ENCODE data around the gene FHDC1. TPM values are rescaled to one million over a fixed set of nuclear protein-coding genes. Genes with fewer than 3 reads are reported as not detected.

The FHDC1 gene
- total RNA-seq, 4 donors from 2014 or later: 4.5 to 12.8 (median 8.5) TPM

- intact Hi-C loops (cut with DNase I): no loop called here
- Histone ChIP-seq H3K27me3 (no peaks in the 10 kb centered on the region), H3K4me3 (no peak overlapping the region), H3K27ac (no peak overlapping the region), H3K36me3 (no peaks in the 10 kb centered on the region), H3K4me1 (peaks cover 15 to 49% (median 23%) of the 10 kb centered on the region in 3 donors), H3K9me3 (no peaks in the 10 kb centered on the region)
- no peak for TF ChIP-seq POLR2A (IDR thresholded peaks at IDR 0.05)
- TF ChIP-seq CTCF (IDR thresholded peaks at IDR 0.05): no peak
- 57 to 85% methylated on average over 3 of the region's 3 CpGs for WGBS, 2 donors
- no peak for DNase-seq
Observed at GRCh38 chr4:152994038-152994437, 57.9 kb downstream of the FHDC1 start.

- peaks cover 15 to 64% (median 23%) of the 10 kb centered on the region in 3 donors for H3K4me1 ChIP-seq
- peak overlapping the region; percentile 64 to 81 (median 78) for H3K27ac ChIP-seq
- no peak for DNase-seq
- H3K27me3 ChIP-seq: no peaks in the 10 kb centered on the region
- no peak overlapping the region for H3K4me3 ChIP-seq
- no peaks in the 10 kb centered on the region for H3K36me3 ChIP-seq
- 3 to 14% methylated on average over 5 to 8 of the region's 8 CpGs for WGBS, 2 donors
- intact Hi-C loops (cut with DNase I): no loop called here
- H3K9me3 ChIP-seq: no peaks in the 10 kb centered on the region
- no peak for TF ChIP-seq CTCF (IDR thresholded peaks at IDR 0.05)
Observed at GRCh38 chr4:152996111-152996571, 60.0 kb downstream of the FHDC1 start.

- peak overlapping the region; percentile 64 to 81 (median 78) for H3K27ac ChIP-seq
- H3K9me3 ChIP-seq: no peaks in the 10 kb centered on the region
- H3K4me3 ChIP-seq: no peak overlapping the region
- intact Hi-C loops (cut with DNase I): no loop called here
- peaks cover 15 to 64% (median 23%) of the 10 kb centered on the region in 3 donors for H3K4me1 ChIP-seq
- H3K36me3 ChIP-seq: no peaks in the 10 kb centered on the region
- DNase-seq: no peak
- WGBS, 2 donors: 81 to 86% methylated on average over 5 to 6 of the region's 6 CpGs
- no peaks in the 10 kb centered on the region for H3K27me3 ChIP-seq
- no peak for TF ChIP-seq CTCF (IDR thresholded peaks at IDR 0.05)
- TF ChIP-seq POLR2A (IDR thresholded peaks at IDR 0.05): no peak
Observed at GRCh38 chr4:152996672-152997071, 60.5 kb downstream of the FHDC1 start.

GRCh38 chr4:152997288-152997687 is 61.2 kb downstream of the FHDC1 start:
- TF ChIP-seq POLR2A (IDR thresholded peaks at IDR 0.05): no peak
- no peak for TF ChIP-seq CTCF (IDR thresholded peaks at IDR 0.05)
- no peaks in the 10 kb centered on the region for H3K36me3 ChIP-seq
- peaks cover 15 to 62% (median 23%) of the 10 kb centered on the region in 3 donors for H3K4me1 ChIP-seq
- H3K9me3 ChIP-seq: no peaks in the 10 kb centered on the region
- 77 to 92% methylated on average over 5 of the region's 5 CpGs for WGBS, 2 donors
- intact Hi-C loops (cut with DNase I): no loop called here
- no peaks in the 10 kb centered on the region for H3K27me3 ChIP-seq
- no peak overlapping the region for H3K4me3 ChIP-seq
- peak overlapping the region; percentile 26 to 81 (median 78) for H3K27ac ChIP-seq
- no peak for DNase-seq

GRCh38 chr4:152997771-152998487 is 61.8 kb downstream of the FHDC1 start:
- intact Hi-C loops (cut with DNase I): no loop called here
- no peak for DNase-seq
- no peaks in the 10 kb centered on the region for H3K36me3 ChIP-seq
- H3K27ac ChIP-seq: peak overlapping the region; percentile 68 to 81 (median 78)
- WGBS, 2 donors: 53 to 57% methylated on average over 14 to 17 of the region's 17 CpGs
- no peak overlapping the region for H3K4me3 ChIP-seq
- no peaks in the 10 kb centered on the region for H3K9me3 ChIP-seq
- H3K4me1 ChIP-seq: peaks cover 15 to 59% (median 23%) of the 10 kb centered on the region in 3 donors
- H3K27me3 ChIP-seq: no peaks in the 10 kb centered on the region
- TF ChIP-seq POLR2A (IDR thresholded peaks at IDR 0.05) (no peak), CTCF (IDR thresholded peaks at IDR 0.05) (no peak)

All from esophagus squamous epithelium (tissue), 5 donors.